GM06990 (cell line): Measurements from ENCODE around the gene RTEL1.

Experiments
- DNase-seq: peaks from one replicate; pipeline ENCODE4 v3.0.0-alpha.2; 2011; ENCODE audit not compliant: insufficient read length; ENCODE audit errors: extremely low read depth
- H3K27me3 ChIP-seq: replicated peaks from 2 replicates; pipeline ENCODE4 v1.6.0; 2011; ENCODE audit warnings: low read length; ENCODE audit not compliant: control insufficient read depth, insufficient read depth
- H3K36me3 ChIP-seq: 2 replicates; pipeline ENCODE4 v1.5.1; 2011; ENCODE audit warnings: low read length; ENCODE audit not compliant: control insufficient read depth, insufficient read depth
- H3K4me3 ChIP-seq: replicated peaks from 2 replicates; pipeline ENCODE4 v1.5.1; 2011; ENCODE audit warnings: low read depth, mild to moderate bottlenecking, control low read depth, low read length
- TF ChIP-seq, protein P1 (sequence below): IDR thresholded peaks from 2 replicates; pipeline ENCODE4 v1.5.1; 2011; ENCODE audit warnings: low read length, control low read depth, mild to moderate bottlenecking, inconsistent platforms; ENCODE audit not compliant: insufficient read depth, poor library complexity, severe bottlenecking

RTEL1 gene

DNA sequence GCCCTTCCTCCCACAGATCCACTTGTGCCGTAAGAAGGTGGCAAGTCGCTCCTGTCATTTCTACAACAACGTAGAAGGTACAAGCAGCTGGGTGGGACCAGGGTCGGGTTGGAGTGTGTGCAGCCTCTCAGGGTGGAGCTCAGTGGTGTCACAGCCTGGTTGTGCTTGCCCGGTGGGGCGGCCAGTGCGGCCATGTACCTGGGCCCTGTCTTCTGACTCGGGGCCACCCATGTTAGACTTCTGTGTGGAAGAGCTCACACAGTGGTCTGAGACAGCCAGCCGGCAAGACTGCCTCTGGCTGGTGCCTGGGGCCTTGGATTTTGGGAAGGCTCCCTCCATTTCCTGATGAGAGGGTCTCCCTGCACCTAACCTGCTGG, 4.7 kb downstream of the RTEL1 start:
- Histone ChIP-seq H3K36me3 (peaks cover 28% of the 10 kb centered on the region), H3K27me3 (no peaks in the 10 kb centered on the region), H3K4me3 (no peak overlapping the region)
- TF ChIP-seq, protein P1, sequence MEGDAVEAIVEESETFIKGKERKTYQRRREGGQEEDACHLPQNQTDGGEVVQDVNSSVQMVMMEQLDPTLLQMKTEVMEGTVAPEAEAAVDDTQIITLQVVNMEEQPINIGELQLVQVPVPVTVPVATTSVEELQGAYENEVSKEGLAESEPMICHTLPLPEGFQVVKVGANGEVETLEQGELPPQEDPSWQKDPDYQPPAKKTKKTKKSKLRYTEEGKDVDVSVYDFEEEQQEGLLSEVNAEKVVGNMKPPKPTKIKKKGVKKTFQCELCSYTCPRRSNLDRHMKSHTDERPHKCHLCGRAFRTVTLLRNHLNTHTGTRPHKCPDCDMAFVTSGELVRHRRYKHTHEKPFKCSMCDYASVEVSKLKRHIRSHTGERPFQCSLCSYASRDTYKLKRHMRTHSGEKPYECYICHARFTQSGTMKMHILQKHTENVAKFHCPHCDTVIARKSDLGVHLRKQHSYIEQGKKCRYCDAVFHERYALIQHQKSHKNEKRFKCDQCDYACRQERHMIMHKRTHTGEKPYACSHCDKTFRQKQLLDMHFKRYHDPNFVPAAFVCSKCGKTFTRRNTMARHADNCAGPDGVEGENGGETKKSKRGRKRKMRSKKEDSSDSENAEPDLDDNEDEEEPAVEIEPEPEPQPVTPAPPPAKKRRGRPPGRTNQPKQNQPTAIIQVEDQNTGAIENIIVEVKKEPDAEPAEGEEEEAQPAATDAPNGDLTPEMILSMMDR, result no peak
- no peak for DNase-seq

DNA sequence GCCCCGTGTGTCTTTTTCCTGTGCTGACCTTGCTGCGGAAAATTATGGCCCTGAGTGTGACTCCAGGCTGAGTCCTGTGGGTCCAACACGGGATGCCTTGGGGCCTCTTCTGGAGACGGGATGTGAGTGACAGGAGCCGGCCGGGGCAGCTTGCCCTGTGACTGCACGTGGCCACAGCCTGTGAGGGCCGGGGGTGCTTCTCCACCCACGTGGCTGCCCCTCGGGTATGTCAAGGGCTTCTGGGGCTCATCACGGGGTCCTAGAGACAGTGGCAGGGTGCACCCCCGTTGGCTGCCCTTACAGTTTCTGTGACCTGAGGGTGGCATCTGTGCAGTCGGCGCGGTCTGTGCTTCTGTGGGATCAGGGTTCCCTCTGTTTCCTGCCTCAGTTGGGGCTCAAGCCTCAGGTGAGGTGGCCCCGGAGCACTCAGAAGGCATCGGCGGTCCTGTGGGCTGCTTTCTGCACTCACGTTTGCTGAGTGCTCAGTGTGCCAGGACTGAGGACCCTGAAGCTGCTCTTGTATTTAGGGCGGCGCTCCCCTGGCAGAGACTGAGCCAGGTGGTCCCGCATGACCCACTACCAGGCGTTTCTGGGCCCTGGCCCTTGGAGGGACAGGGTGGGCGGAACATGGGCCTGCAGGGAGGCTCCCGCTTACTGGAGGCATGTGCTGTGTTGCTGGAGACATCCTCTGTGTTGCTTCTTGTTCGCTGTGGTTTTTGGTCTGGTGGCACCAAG, 5.4 kb downstream of the RTEL1 start:
- TF ChIP-seq, protein P1, result no peak
- peaks cover 31% of the 10 kb centered on the region for H3K36me3 ChIP-seq
- no peak overlapping the region for H3K4me3 ChIP-seq
- no peaks in the 10 kb centered on the region for H3K27me3 ChIP-seq
- no peak for DNase-seq

DNA sequence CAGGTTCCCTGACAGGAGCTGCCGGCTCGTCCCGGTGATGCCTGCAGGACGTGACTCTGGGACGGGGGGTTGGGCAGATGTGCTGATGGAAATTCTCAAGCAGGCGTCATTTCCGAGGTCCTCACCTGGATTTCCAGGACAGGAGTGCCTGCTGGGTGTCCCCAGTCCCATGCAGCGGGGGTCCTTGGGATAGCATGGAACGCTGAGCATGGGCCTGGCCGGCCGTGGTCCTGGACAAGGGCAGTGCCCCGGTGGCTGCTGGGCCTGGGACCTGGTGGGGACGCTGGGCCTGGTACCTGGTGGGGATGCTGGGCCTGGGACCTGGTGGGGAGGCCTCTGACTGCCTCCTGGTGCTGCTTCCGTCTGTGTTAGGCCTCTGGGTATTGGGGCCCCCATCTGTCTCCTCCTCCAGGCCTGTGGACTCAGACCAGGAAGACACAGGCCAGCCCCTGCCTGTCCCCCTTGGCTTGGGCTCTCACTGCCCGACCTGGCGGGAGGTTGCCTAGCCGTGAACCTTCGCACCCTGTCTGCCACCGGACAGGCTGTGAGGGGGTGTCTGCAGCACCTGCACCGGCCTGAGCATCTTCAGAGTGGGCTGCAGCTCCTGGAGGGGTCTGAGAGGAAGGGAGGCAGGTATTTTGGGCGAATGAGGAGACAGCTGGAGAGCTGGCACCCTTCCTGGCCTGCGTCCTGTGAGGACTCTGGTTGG, 6.2 kb downstream of the RTEL1 start:
- H3K27me3 ChIP-seq, result no peaks in the 10 kb centered on the region
- TF ChIP-seq, protein P1, result no peak
- H3K36me3 ChIP-seq, result peaks cover 32% of the 10 kb centered on the region
- no peak for DNase-seq
- no peak overlapping the region for H3K4me3 ChIP-seq

DNA sequence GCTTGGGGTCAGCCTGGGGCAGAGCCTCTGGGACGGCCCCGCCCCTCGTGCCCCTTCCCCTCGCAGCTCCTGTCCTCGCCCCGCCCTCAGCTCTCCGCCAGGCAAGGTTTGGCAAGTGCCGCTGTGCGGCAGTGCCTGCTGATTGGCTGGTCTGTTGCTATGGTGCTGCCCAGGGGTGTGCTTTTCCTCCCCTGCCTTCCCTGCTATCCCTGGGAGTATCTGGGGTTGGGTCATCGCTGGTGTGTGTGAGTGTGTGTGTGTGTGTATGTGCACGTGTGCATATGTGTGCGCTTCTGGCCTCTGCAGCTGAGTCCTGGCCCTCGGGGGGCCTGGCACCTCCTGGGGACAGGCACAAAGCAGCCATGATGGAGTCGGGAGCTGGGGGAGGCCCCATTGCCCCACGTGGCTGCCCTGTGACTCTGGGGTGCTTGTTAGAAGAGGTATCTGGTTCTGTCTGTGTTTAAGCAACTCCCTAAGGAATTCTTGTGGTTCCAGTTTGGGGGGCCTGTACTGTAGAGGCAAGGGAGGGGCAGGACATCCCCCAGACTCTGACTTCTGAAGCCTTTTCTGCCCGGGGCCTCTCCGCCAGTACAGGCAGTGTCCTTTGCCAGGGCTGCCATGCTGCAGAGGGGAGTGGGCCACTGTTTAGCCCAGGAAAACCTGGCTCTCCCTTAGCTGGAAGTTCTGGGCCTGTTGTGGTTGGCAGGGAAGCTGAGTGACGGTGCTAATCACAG, 6.9 kb downstream of the RTEL1 start:
- no peaks in the 10 kb centered on the region for H3K27me3 ChIP-seq
- TF ChIP-seq, protein P1, result no peak
- H3K36me3 ChIP-seq, result peaks cover 32% of the 10 kb centered on the region
- DNase-seq, result no peak
- no peak overlapping the region for H3K4me3 ChIP-seq

DNA sequence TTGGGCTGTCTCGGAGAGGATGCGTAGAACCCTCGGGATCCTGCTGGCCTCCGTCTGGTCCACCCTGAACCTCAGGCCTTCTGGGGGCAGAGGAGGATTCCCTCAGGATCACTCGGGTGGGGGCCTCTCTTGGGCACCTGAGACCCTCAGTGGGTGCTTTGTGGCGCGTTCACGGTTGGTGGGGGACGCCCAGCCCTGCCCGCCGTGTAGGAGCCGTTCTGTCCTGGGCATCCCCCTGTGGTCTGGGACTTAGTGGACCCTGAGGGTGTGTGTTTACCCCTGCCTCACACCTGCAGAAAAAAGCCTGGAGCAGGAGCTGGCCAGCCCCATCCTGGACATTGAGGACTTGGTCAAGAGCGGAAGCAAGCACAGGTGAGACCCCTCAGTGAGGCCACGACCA, 7.6 kb downstream of the RTEL1 start:
- DNase-seq, result no peak
- H3K4me3 ChIP-seq, result no peak overlapping the region
- H3K36me3 ChIP-seq, result peaks cover 32% of the 10 kb centered on the region
- no peaks in the 10 kb centered on the region for H3K27me3 ChIP-seq
- TF ChIP-seq, protein P1, result no peak
